CMK (cell line): ENCODE results near the gene FAM118B.
"Not testable (repeated sequence)": the region's sequence is repeated elsewhere in the genome, so short reads cannot be mapped to it uniquely, and the experiment has no call there.

Experiments used
- DNase-seq: peaks from one replicate; pipeline ENCODE4 v3.0.0-alpha.2; 2010; ENCODE audit warnings: low read depth

FAM118B gene

GRCh38 chr11:126277322-126277721, 65.7 kb downstream of the FAM118B start:
- no peak for DNase-seq

DNA sequence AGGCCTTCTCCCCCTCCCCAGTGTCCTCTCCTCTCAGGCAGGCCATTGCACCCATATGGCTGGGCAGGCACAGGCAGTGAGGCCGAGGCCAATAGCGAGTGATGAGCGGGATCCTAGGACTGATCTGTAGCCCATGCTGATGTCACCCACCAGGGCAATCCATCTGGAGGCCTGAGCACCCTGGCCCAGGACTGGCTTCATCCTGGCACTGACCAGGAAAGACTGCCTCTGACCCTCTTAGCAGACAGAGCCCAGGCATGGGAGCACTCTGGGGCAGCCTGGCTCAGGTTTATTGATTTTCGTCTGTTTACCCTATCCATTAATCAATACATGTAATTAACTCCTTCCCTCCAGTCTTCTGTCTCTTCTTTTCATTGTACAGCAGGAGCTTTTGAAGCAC, 66.2 kb downstream of the FAM118B start:
- no peak for DNase-seq

- DNase-seq: no peak
Observed at GRCh38 chr11:126279191-126279590, 67.6 kb downstream of the FAM118B start.

GRCh38 chr11:126280595-126280994, 69.0 kb downstream of the FAM118B start:
- peak; percentile 86 for DNase-seq

DNA sequence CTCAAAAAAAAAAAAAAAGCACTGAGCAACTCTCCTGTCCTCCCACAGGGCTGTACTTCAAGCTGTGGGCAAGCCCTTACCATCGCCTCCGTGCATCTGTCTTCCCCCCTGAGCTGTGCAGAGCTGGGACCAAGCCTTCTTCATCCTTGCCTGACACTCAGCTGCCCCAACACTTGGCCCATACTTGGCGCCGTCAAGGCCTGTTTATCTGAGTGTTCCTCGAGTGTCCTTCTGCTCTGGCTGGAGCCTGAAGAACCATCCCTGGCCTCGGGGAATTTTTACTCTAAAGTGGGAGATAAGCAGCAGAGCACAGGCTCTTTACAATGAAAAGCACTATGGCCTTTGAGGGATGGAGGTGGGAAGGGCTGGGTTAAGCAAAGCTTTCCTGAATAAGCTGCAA, 69.7 kb downstream of the FAM118B start:
- no peak for DNase-seq

DNA sequence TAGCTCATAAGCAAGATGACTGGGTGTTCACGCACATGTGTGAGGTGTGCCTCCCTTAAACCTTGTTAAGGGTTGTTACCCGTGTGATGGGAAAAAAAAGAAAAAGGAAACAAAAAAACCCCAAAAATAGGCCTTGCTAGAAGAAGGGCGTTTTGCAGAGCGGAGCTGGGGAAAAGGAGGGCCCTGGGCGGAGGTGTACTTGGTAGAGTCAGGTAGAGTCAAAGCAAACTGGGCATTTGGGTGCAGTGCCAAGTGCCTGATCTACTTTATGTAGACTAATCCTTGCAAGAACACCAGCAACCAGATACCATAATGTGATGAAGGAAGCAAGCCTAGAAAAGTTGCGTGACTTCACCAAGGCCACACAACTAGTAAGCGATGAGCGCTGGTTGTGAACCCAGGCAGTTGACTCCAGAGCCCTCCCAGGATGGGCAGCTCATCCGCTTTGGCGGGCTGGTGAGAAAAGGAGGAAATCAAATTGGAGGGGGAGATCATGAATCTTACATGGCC, 70.1 kb downstream of the FAM118B start:
- no peak for DNase-seq

DNA sequence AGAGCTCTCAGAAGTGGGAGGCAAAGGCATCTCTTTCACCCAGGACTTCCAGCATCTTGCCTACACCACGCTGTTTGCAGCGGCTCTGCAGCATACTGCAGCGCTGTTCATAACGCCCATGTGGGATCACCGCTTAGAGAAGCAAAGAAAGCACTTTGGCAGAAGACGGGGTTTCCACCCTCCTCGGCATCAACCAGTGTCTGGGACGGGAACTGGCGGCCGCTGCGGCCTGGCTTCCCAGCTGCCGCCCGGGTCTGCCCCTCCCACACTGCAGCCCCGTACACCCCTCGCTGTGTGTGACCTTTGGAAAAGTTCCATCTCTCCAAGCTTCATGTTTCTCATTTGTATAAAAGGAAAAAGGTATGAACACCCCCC, 70.8 kb downstream of the FAM118B start:
- peak; percentile 45 for DNase-seq

DNA sequence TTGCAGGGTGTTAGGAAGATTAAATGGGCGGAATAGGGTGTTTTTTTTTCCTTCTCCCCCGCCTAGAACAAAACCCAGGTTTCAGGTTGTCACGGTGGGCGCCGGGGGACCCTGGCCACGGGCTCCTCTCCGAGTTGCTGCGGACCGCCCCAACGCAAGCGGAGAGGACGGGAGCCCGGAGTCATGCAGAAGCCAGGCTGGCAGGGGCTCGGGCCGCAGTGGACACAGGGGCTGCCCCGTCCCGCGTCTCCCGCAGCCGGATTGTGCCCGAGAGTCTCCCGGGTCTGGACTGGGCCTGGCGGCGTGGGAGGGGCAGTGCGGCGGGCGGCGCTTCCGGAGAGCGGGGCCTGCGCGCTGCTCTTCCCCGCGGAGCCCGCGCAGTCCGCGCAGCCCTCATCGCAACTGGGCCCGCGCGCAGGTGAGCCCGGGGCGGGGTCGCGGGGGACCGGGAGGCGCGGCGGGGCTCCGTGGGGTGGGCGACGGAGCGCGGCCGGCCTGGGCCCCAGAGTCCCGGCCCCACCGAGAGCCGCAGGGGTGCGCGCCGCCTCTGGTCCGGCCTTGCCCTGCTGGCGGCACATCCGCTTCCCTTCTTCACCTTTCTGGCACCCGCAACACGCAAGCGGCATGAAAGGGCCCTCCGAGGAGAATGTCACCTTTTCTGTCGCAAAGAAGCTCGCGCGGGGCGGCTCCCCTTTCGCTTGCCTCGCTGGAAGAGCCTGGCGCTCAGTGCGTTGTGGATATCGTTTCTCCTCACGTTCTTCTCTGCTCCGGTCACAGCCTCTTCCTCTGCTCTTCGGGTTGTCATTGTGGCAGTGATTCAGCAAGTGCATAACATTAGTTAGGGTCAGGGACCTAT, 71.4 kb downstream of the FAM118B start, which contains the start of gene TIRAP:
Gene TIRAP (plus strand): TSS at position 358 of the 856 bp plus-strand sequence. CDS start 7,802 bp downstream, outside the sequence.
- peak; percentile 70 for DNase-seq

- DNase-seq: no peak
Observed at GRCh38 chr11:126284829-126285228, 73.2 kb downstream of the FAM118B start.

DNA sequence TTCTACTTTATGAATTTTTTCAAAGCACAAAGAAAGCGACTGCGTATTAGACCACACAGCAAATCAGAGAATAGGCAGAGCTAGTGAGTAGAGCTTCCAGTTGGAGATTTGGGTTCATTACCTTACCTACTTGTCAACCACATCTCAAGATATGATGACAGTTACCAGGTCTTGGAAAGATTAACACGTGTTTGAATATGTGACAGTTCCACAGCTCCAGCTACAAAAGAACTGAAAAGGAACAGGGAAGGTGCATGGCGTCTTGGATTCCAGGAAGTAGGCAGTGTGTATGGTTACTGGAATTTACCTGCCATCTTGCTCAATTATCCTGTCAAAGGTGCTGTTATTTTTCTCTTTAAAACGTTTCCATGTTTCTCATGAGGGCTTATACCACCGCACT, 76.7 kb downstream of the FAM118B start:
- no peak for DNase-seq

DNA sequence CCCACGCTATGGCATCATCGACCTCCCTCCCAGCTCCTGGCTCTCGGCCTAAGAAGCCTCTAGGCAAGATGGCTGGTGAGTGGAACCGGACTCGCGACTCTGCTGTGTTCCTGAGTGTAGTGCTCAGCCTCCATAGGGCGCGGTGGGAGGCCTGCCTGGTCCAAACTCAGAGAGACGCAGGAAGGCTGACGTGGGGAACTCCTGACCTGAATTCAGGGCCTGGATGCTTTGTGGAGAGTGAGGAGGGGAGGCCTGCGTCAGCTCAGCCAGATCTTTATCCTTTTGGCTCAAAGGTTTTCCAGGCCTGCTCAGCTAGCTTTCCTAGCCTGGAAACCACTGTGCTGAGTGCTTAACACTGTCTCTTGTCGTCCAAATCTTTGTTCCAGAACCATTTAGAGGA, 79.3 kb downstream of the FAM118B start:
- no peak for DNase-seq

DNA sequence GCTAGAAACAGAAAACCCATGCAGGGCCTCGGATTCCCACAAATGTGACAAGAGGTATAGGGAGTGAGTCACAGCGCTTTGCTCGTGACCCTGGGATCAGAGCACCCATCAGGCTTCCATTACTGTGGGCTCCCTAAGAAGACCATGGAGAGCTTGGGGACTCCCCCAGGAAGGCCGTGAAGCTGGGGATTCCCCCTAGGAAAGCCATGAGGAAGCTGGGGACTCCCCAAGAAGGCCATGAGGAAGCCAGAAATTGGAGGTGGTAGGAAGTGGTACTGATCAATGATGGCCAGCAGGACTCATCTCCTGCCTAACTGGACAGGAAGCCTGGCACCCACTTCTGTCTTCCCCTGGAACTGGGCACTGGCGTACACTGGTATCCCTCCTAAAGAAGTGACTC, 82.1 kb downstream of the FAM118B start:
- DNase-seq: peak; percentile 37

DNA sequence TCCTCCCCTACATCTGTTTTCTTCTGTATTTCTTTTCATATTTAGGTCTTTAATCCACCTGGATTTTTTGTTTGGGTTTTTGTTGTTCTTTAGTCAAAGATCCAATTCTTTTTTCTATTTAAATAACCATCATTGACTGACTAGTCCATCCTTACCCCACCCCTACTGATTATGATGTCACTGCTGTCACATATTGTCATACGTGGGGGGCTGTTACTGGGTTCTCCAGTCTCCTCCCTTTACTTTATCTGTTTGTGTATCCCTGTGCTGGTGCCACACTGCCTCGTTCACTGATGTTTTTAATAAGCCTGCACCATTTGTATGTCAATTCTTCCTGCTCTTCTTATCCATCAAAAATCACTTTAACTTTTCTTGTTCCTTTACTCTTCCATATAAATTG, 85.4 kb downstream of the FAM118B start:
- DNase-seq: no peak

GRCh38 chr11:126303623-126304456, 92.3 kb downstream of the FAM118B start, which contains the start of gene DCPS:
Gene DCPS, plus strand, starts transcription at chr11:126304060. Its CDS starts 21 bp downstream, at chr11:126304081.
- DNase-seq: peak; percentile 93

DNA sequence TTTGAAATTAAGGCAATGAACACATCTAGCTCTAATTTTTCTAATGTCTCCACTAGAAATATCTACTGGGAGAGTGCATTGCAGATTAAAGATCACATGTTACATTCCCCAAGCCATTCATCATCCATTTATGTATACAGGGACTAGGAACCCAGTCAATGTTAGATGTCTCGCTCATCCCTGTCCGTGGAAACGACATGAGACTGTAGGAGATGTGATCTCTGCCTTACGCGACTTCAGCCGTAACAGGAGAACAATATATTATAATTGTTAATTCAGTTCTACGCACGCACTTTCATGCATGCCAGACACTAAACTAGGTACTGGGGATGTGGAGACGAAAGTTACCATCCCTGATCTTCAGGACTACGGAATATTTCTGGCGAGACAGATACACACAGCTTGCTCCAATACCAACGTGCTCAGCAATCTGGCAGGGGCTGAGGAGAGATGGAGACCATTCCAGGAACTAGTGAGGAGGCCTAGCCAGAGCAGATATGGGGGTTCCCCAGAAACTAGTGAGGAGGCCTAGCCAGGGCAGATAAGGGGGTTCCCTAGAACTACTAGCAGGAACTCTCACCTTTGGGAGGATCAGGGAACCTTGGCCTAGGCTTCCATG, 93.0 kb downstream of the FAM118B start:
- DNase-seq: no peak

DNA sequence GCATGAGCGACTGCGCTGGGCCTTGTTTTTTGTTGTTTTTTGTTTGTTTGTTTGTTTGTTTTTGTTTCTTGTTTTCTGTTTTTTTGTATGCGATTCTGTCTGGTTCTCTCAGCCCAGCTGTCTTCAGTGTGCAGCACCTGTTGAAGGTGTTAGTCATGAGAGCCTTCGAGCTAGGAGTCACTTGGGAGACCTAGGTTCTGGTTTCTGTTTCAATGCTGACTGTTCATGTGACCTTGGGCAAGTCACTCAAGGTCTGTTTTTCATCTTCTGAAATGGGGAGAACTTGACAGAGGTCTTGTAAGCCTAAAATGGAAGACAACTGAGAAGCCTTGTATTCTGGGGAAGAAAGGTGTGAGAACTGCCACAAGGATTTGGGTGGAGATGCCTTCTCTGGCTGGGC, 94.1 kb downstream of the FAM118B start:
- DNase-seq: no peak

- peak; percentile 45 for DNase-seq
Observed at GRCh38 chr11:126307706-126308105, 96.1 kb downstream of the FAM118B start.

DNA sequence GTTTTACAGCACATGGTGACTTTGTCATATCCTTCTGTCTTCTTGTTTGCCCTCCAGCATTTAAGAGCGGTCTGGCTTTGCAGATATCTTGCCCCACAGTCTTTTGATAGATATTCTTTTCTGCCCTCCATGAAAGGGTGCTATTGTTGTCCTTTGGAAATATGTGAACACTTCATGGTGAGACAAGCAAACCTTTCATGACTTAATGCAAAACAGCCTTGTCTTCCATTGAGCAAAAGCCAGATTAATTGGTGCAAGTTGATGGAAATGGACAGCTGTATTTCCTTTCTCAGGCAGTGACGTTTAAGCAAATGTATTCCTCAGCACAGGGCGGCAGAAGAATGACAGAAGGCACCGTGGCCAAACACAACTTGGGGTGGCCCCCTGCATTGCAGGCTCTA, 96.7 kb downstream of the FAM118B start:
- no peak for DNase-seq

GRCh38 chr11:126308771-126309170, 97.2 kb downstream of the FAM118B start:
- DNase-seq: not testable (repeated sequence)

GRCh38 chr11:126310200-126310991, 98.8 kb downstream of the FAM118B start:
- DNase-seq: peak; percentile 72

DNA sequence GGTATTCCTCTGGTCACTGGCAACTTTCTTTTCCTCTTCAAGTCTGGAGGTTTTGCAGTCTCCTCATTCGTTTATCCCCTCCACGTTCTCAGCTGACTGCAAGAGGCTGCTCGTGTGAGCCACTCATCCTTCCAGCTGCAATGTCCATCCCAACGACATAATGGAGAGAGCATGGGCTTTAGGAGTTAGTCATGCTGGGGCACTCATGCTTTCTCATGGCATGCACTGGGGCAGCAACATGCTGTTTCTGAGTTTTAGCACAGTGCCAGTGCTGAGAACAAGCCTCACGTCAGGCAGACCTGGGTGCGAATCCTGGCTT, 99.4 kb downstream of the FAM118B start:
- DNase-seq: no peak
